Iris pigment epithelial cell (primary cell): Measurements from ENCODE around the gene PPTC7.
"Not testable (repeated sequence)": the region's sequence is repeated elsewhere in the genome, so short reads cannot be mapped to it uniquely, and the experiment has no call there.

ENCODE experiments used
- DNase-seq: peaks from one replicate; pipeline ENCODE4 v3.0.0-alpha.2; 2011; ENCODE audit warnings: low read depth

Gene PPTC7

GRCh38 chr12:110561471-110562201 is 21.5 kb downstream of the PPTC7 start:
- DNase-seq: no peak

DNA sequence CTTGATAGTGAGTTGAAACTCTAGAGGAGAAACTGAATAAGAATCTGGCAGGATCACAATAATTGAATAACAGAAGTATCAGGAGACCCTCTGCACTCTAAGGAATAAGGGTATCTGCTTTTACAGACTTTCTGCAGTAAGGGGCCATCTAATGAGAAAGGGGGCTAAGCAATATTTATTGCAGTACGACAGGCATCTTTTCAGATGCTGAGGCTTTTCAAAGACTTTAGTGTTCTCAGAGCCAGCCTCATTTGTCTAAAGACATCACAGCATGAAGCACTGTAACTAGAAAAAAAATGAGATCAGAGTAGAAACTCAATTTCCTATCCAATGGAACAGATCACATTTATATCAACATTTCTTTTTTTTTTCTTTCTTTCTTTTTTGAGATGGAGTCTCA is 22.2 kb downstream of the PPTC7 start:
- DNase-seq: no peak

DNA sequence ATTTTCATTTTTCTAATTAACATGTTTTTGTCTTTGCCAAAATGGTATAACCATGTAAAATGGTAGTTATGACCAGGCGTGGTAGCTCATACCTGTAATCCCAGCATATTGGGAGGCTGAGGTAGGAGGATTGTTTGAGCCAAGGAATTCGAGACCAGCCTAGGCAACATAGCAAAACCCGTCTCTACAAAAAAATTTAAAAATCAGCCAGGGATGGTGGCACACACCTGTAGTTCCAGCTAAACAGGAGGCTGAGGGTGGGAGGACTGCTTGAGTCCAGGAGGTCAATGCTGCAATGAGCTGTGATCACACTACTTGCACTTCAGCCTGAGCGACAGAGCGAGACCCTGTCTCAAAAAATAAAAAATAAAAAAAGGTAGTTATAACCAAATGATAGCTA is 23.1 kb downstream of the PPTC7 start:
- DNase-seq: no peak

GRCh38 chr12:110558945-110559344 is 24.2 kb downstream of the PPTC7 start:
- DNase-seq: not testable (repeated sequence)

- no peak for DNase-seq
These were observed 25.8 kb downstream of the PPTC7 start for GRCh38 chr12:110557300-110557699.

DNA sequence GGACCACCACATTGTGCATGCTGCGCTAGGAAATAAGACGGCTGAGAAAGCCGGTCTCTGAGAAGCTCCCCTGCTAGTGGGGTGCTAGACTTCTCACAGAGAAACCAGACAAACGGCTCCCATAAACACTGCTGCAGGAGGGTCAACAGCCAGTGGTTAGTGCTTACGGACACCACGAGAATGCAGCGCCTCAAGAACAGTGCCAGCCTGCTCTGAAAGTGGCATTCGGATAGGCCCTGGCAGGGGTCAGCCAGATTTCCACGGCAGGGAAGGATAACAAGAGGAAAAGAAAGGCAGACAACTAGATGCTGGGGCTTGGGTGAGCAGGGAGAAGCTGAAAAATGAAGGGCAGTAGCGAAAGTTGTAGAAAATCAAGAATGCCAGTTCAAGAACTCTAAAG is 26.4 kb downstream of the PPTC7 start:
- no peak for DNase-seq

- peak; percentile 87 for DNase-seq
These were observed 27.3 kb downstream of the PPTC7 start for GRCh38 chr12:110555577-110556406.

GRCh38 chr12:110554184-110554583 is 28.9 kb downstream of the PPTC7 start:
- no peak for DNase-seq

DNA sequence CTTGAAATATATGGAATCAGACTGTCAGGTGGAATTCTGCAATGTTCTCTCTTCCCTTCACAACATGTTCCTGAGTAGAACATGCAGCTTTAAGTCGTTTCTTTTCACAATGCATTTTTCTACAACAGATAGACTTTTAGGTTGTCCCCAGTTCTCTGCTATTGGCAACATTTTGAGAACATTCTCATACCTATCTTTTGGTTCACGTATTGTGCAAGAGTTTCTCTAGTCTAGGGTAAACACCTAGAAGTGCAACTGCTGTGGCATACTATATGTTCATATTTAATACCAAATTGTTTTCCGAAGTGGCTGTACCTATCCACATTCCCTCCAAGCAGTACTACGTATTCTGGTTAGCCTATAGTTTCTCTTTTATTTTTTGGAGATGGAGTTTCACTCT is 32.1 kb downstream of the PPTC7 start:
- no peak for DNase-seq

DNA sequence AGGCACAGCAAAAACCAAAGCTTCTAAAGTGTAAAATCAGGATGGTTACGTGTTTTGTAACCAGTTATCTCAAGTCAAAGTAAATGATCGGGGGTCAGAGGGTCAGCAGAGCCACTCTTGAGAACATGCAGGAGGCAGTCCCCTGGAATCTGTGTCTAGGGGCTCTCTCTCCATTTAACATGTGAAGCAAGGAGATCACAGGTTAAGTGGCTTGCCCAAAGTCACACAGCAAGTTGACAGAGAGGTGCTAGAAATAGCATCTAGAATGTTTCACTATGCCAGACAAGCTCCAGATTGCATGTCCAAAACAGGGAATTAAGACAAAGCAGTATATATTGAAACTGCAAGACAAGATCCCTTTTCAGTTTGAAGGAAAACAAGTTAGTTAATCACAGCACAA is 33.4 kb downstream of the PPTC7 start:
- no peak for DNase-seq

DNA sequence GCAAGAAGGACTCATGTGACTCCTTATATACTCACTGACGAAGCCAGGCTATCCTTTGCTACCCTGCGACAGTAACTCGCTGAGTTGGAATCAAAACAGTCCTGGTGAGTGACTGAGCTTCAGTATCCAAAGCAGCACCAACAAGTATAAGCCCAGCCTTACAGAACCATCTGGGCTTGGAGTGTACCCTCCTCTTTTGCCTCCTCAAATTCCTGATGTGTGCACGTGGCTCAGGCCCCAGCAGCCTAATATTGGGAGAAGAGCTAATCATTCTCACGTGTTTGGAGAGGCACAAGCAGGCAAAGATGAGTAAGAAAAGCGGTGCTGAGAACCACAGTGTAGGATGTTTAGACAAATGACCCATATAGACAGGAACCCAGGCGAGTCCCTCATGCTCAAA is 34.4 kb downstream of the PPTC7 start:
- DNase-seq: peak; percentile 69

GRCh38 chr12:110547090-110547489 is 36.0 kb downstream of the PPTC7 start:
- DNase-seq: no peak

- peak; percentile 96 for DNase-seq
These were observed 36.8 kb downstream of the PPTC7 start for GRCh38 chr12:110546339-110546738.

GRCh38 chr12:110545812-110546211 is 37.3 kb downstream of the PPTC7 start:
- peak; percentile 49 for DNase-seq

- peak; percentile 97 for DNase-seq
These were observed 37.9 kb downstream of the PPTC7 start for GRCh38 chr12:110545259-110545658.

DNA sequence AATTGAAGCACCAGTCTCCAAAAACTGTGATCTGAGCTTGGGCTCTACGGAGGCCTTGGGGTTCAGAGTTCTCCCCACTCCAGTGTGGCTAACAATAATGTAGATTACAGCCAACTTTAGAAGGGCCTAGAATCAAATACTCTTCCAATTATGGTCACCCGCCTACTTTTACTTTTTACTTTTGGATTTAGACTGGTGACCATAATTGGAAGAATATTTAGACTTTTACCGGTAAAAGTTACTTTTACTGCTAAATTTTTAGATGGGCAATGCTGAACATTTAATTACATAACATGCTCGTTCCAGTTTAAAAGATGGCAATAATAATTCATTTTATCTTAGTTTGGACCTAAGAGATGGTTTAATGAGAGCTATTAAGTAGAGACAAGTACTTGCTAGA is 39.2 kb downstream of the PPTC7 start:
- DNase-seq: no peak

DNA sequence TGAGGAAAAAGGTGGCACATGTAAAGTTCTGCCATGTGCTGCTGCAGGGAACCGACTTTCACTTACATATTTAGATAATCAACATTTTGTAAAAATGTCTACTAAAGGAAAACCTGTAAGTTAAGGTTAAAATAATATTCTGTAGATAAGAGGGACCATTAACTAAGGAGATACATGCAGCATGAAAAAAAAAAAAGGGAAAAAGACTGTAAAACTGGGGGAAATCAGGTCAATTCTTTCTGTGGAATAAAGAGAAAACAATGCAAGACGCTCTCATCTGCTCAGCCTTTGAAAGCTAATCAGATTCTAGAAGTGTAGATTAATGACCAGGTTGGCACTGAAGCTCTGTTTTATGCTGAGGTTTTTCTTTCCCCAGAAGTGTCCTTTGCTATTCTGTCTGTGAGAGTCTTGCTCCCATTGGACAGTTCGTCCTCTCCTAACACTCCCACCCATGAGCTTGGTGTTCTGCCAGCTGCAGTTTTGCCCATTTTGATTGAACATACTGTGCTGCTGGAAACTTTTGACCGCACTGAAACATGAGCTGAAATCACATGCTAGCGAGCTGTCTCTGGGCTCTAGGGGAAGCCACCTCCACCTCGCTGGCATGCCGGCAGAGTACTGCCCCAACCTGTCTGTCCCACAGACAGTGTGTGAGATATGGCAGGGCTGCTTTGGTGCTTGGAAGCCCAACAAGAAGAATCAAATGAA is 39.7 kb downstream of the PPTC7 start:
- peak; percentile 97 for DNase-seq

GRCh38 chr12:110540048-110540447 is 43.1 kb downstream of the PPTC7 start:
- DNase-seq: peak; percentile 49

DNA sequence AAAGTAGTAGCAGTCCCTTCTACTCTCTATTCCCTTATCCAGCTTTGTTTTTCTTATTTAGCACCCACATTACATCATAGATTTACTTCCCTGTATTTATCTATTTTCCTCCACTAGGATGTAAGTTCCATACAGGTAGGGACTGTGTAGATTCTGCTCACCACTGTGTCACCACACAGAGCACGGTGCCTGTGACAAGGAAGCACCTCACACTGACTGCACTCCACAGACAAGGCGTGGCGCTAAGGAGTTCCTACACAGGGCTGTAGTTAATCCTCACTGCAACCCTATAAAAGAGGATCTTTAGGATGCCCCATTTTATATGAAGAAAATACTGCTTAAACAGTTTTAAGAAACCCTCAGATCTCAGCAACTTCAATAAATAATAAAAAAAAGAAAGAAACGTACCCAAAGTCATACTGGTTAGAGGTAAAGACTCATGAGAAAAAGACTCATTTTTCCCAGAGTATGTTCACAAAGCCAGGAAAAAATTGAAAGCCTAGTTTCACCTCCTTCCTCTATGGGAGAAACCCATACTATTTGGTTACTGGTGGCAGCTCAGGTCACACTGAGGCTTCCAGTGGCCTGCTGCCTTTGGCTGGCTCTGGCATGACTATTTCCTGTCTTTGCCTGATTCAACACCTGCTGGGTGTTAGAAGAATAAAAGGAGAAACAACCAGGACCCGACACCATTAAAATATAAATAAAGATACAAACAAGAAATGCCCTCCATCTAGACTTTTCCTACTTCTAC is 44.1 kb downstream of the PPTC7 start:
- DNase-seq: no peak

DNA sequence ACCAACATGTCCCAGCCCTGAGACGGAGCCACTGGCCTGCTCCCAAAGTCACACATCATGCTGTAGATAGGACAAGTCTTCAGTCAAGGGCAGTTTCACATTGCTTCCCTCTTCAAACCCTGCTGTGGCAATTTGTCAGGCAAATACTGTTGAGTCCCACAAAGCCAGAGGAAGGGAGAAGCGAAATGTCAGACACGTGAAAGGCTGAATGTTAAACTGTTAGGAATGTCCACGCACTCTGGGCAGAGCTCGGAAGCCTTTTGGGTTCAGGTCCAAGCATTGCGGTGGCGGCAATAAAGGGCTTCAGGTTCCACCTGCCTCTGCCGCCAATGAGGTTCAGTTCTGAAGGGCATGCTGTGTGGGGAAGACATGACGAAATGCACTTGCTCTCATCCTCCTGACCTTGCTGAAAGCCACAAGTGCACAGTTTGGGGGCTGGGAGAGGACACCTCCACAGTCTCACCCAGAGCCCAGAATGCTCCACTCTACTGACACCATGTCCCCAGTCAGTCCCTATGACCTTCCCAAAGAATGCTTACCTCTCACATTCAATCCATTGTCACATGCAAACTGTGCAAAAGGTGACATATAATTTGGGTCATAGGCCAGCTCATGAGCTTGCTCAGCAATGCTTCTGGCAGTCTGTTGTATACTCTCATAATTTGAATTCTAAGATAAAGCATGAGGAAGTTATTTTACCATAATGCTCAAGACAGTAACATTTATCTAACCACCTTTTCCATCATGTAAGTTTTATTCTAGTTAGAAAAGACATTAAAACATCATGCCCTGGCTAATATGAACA is 45.3 kb downstream of the PPTC7 start:
- DNase-seq: no peak
